B cell (primary cell): Measurements from ENCODE around the gene PTPRN2. TPM values are rescaled to one million over a fixed set of nuclear protein-coding genes. Genes with fewer than 3 reads are reported as not detected.

Experiments
- ATAC-seq: fragments of 200-7000 bp; cut with Tn5 transposase; one replicate; pipeline ENCODE4 v1.10.0; 2021; ENCODE audit warnings: low read depth, mild to moderate bottlenecking, moderate number of reproducible peaks, moderate library complexity
- CTCF ChIA-PET: fragments of 350-600 bp; sonication (Branson Sonifier 250); formaldehyde crosslinking; loops from one replicate; lab custom pipeline; 2021; ENCODE audit warnings: antibody characterized with exemption, inconsistent platforms; lab: Charles Lee
- POLR2A ChIA-PET: fragments of 350-600 bp; sonication (Branson Sonifier 250); formaldehyde crosslinking; loops from one replicate; lab custom pipeline; 2021; ENCODE audit warnings: antibody characterized with exemption; lab: Charles Lee
- DNase-seq: peaks from one replicate; pipeline ENCODE4 v3.0.0; 2013
- H2AFZ ChIP-seq: 2 replicates; pipeline ENCODE4 v1.6.1; 2012; ENCODE audit warnings: mild to moderate bottlenecking, low read depth, low read length; ENCODE audit not compliant: insufficient read depth, poor library complexity, severe bottlenecking
- H3K27ac ChIP-seq, 2 donors: 1 replicate in 1 of 2; 2 replicates in 1 of 2; pipeline ENCODE4 v1.5.1; 2012 to 2013; ENCODE audit warnings: low read length in 2 of 2, mild to moderate bottlenecking in 2 of 2, moderate library complexity in 1 of 2
- H3K27me3 ChIP-seq, 4 experiments: fragments of 200-600 bp in 1 of 4; sonication (generic) in 1 of 4; replicated peaks in 1 of 4; 1 replicate in 2 of 4; 2 replicates in 2 of 4; pipeline versions ENCODE4 v1.6.1 to v1.7.0; 2013 to 2016; ENCODE audit warnings: low read length in 3 of 4, mild to moderate bottlenecking in 2 of 4, mixed read lengths in 1 of 4, moderate library complexity in 1 of 4; ENCODE audit not compliant: insufficient read depth in 4 of 4, control insufficient read depth in 3 of 4; ENCODE audit errors: control extremely low read depth in 1 of 4
- H3K36me3 ChIP-seq, 2 experiments: replicated peaks in 1 of 2; 1 replicate in 1 of 2; 2 replicates in 1 of 2; pipeline versions ENCODE4 v1.6.1 to v1.7.1; 2013; ENCODE audit warnings: low read length in 1 of 2; ENCODE audit not compliant: insufficient read depth in 2 of 2, control insufficient read depth in 1 of 2; ENCODE audit errors: control extremely low read depth in 1 of 2, extremely low read depth in 1 of 2
- H3K4me1 ChIP-seq, 2 donors: fragments of 200-600 bp in 1 of 2; sonication (generic) in 1 of 2; 1 replicate in 1 of 2; 2 replicates in 1 of 2; pipeline versions ENCODE4 v1.5.1 to v1.6.1; 2013 to 2017; ENCODE audit warnings: low read length in 2 of 2; ENCODE audit not compliant: control insufficient read depth in 2 of 2, insufficient read depth in 2 of 2
- H3K4me2 ChIP-seq: replicated peaks from 2 replicates; pipeline ENCODE3; 2012; ENCODE audit warnings: mild to moderate bottlenecking, low read depth, low read length; ENCODE audit not compliant: poor library complexity, severe bottlenecking
- H3K4me3 ChIP-seq, 5 experiments: fragments of 200-600 bp in 1 of 5; sonication (generic) in 1 of 5; 1 replicate in 3 of 5; 2 replicates in 2 of 5; pipeline versions ENCODE4 v1.5.1 to v1.7.0; 2011 to 2016; ENCODE audit warnings: low read length in 4 of 5, mild to moderate bottlenecking in 4 of 5, low read depth in 2 of 5, control low read depth in 1 of 5, moderate library complexity in 1 of 5; ENCODE audit not compliant: insufficient read depth in 1 of 5; ENCODE audit errors: control extremely low read depth in 1 of 5, extremely low read depth in 1 of 5
- H3K79me2 ChIP-seq: fragments of 200-600 bp; sonication (generic); one replicate; pipeline ENCODE4 v1.6.0; 2016; ENCODE audit warnings: low read length; ENCODE audit not compliant: control insufficient read depth, insufficient read depth
- H3K9ac ChIP-seq: fragments of 200-600 bp; sonication (generic); 2 replicates; pipeline ENCODE4 v1.6.1; 2017; ENCODE audit warnings: mild to moderate bottlenecking, low read length, moderate library complexity
- H3K9me3 ChIP-seq, 3 donors: one replicate each; pipeline versions ENCODE4 v1.6.1 to v1.7.1; 2013; ENCODE audit warnings: low read length in 2 of 3; ENCODE audit not compliant: control insufficient read depth in 2 of 3, insufficient read depth in 1 of 3; ENCODE audit errors: control extremely low read depth in 1 of 3
- H4K20me1 ChIP-seq: 2 replicates; pipeline ENCODE4 v1.6.0; 2012; ENCODE audit warnings: mild to moderate bottlenecking, low read length; ENCODE audit not compliant: insufficient read depth, control insufficient read depth, poor library complexity, severe bottlenecking
- H3K27ac Mint-ChIP-seq: one replicate; pipeline ENCODE4 v1.8.0; 2021; ENCODE audit warnings: mixed read lengths
- H3K27me3 Mint-ChIP-seq: one replicate; pipeline ENCODE4 v1.8.0; 2021; ENCODE audit warnings: mixed read lengths
- H3K4me1 Mint-ChIP-seq: one replicate; pipeline ENCODE4 v1.8.0; 2021; ENCODE audit warnings: mixed read lengths
- H3K4me3 Mint-ChIP-seq: one replicate; pipeline ENCODE4 v1.8.0; 2021; ENCODE audit warnings: mixed read lengths
- H3K9me3 Mint-ChIP-seq: one replicate; pipeline ENCODE4 v1.8.0; 2022; ENCODE audit warnings: mixed read lengths; ENCODE audit not compliant: insufficient read depth
- CTCF ChIP-seq: fragments of 200-600 bp; IDR thresholded peaks from one replicate; pipeline ENCODE4 v1.8.0; 2022; ENCODE audit warnings: antibody characterized with exemption, mild to moderate bottlenecking
- EZH2 ChIP-seq: IDR thresholded peaks from 2 replicates; pipeline ENCODE4 v1.6.1; 2012; ENCODE audit warnings: borderline replicate concordance, low read depth, mild to moderate bottlenecking, moderate library complexity, low read length; ENCODE audit not compliant: insufficient read depth, poor library complexity, severe bottlenecking
- WGBS: methylation state at CpG from one replicate; pipeline ENCODE4 v1.1.5; 2013; ENCODE audit warnings: missing lambda C conversion rate; ENCODE audit not compliant: insufficient coverage; 5-methylcytosine and 5-hydroxymethylcytosine counted together
- intact Hi-C: fragments of 100-400 bp; cut with micrococcal nuclease; formaldehyde crosslinking; loops from one replicate; pipeline ENCODE4 v1.10.0; 2022
- polyA plus RNA-seq: library from polyadenylated mRNA; depleted of rRNA; stranded (reverse); fragments of >200 nt; gene quantifications from 2 replicates; pipeline ENCODE4 v1.2.3, GENCODE V29; 2012
- total RNA-seq, 2 donors: library from RNA; stranded (reverse); fragments of 120-200 nt in 1 of 2; gene quantifications; 1 replicate in 1 of 2; 2 replicates in 1 of 2; pipeline versions ENCODE4 v1.2.3 to v1.2.4, GENCODE V29; 2013 to 2022

The PTPRN2 gene
- total and polyA plus RNA-seq, 2 donors (not counting 1 experiment from before 2014, with no cell fraction given) = 2.0 to 5.0 TPM

GRCh38 chr7:158259141-158259540, 328.5 kb downstream of the PTPRN2 start:
- Histone ChIP-seq H3K79me2 (no peaks in the 10 kb centered on the region), H3K4me3 (no peak overlapping the region), H3K4me1 (no peaks in the 10 kb centered on the region), H3K4me2 (no peak overlapping the region), H4K20me1 (no peaks in the 10 kb centered on the region), H2AFZ (no peak overlapping the region), H3K27me3 (no peaks in the 10 kb centered on the region), H3K9me3 (peaks cover 0 to 65% (median 0%) of the 10 kb centered on the region in 3 donors), H3K27ac (no peak overlapping the region), H3K9ac (no peak overlapping the region), H3K36me3 (no peaks in the 10 kb centered on the region)
- H3K4me1 Mint-ChIP-seq = no peaks in the 10 kb centered on the region
- no peak overlapping the region for H3K4me3 Mint-ChIP-seq
- CTCF ChIA-PET = no interaction called here
- 97% methylated on average over 9 of the region's 10 CpGs for WGBS
- no peak for DNase-seq
- POLR2A ChIA-PET = no interaction called here
- TF ChIP-seq CTCF (no peak), EZH2 (no peak)
- H3K27me3 Mint-ChIP-seq = no peaks in the 10 kb centered on the region
- intact Hi-C loops = no loop called here
- no peak for ATAC-seq
- no peaks in the 10 kb centered on the region for H3K9me3 Mint-ChIP-seq
- H3K27ac Mint-ChIP-seq = no peak overlapping the region

- no peak for ATAC-seq
- Histone ChIP-seq H3K9ac (no peak overlapping the region), H3K27ac (no peak overlapping the region), H4K20me1 (no peaks in the 10 kb centered on the region), H3K4me1 (no peaks in the 10 kb centered on the region), H3K27me3 (no peaks in the 10 kb centered on the region), H3K4me2 (no peak overlapping the region), H3K4me3 (no peak overlapping the region), H3K36me3 (no peaks in the 10 kb centered on the region), H3K9me3 (peaks cover 0 to 60% (median 0%) of the 10 kb centered on the region in 3 donors), H3K79me2 (no peaks in the 10 kb centered on the region), H2AFZ (no peak overlapping the region)
- H3K4me1 Mint-ChIP-seq = no peaks in the 10 kb centered on the region
- 92% methylated on average over 22 of the region's 22 CpGs for WGBS
- ChIA-PET CTCF (no interaction called here), POLR2A (no interaction called here)
- no peaks in the 10 kb centered on the region for H3K9me3 Mint-ChIP-seq
- intact Hi-C loops = no loop called here
- H3K4me3 Mint-ChIP-seq = no peak overlapping the region
- no peak overlapping the region for H3K27ac Mint-ChIP-seq
- H3K27me3 Mint-ChIP-seq = no peaks in the 10 kb centered on the region
- no peak for TF ChIP-seq EZH2
- TF ChIP-seq CTCF = no peak
- no peak for DNase-seq
Observed at GRCh38 chr7:158258411-158259130, 329.1 kb downstream of the PTPRN2 start.
